PC-3 (cell line): Measurements from ENCODE around the gene LAMB4. TPM values are rescaled to one million over a fixed set of nuclear protein-coding genes. Genes with fewer than 3 reads are reported as not detected.

Experiments used
- ATAC-seq: fragments of 200-7000 bp; cut with Tn5 transposase; 2 replicates; pipeline ENCODE4 v1.9.1; 2020; ENCODE audit warnings: mild to moderate bottlenecking, moderate library complexity
- BruUV-seq: library from RNA; stranded (reverse); fragments of 400-500 nt; replicated peaks from 2 replicates; lab custom pipeline; 2021; lab: Mats Ljungman, UMichigan
- CTCF ChIA-PET: fragments of 300-600 bp; sonication (Branson Sonifier 250); formaldehyde crosslinking; loops from one replicate; lab custom pipeline; 2022; ENCODE audit warnings: antibody characterized with exemption; lab: Charles Lee
- POLR2A ChIA-PET: fragments of 300-600 bp; sonication (Branson Sonifier 250); formaldehyde crosslinking; loops from one replicate; lab custom pipeline; 2022; ENCODE audit warnings: antibody characterized with exemption; ENCODE audit not compliant: unreplicated experiment; lab: Charles Lee
- DNase-seq: peaks from one replicate; pipeline ENCODE4 v3.0.0-alpha.2; 2015
- H2AFZ ChIP-seq: fragments of 300-600 bp; sonication (generic); 2 replicates; pipeline ENCODE4 v1.6.0; 2016; ENCODE audit warnings: antibody characterized with exemption, low read length
- H3F3A ChIP-seq: fragments of 300-600 bp; sonication (generic); one replicate; pipeline ENCODE4 v1.6.0; 2017; ENCODE audit warnings: antibody characterized with exemption, low read length, control low read depth, mild to moderate bottlenecking; ENCODE audit not compliant: unreplicated experiment
- H3K27ac ChIP-seq: fragments of 300-600 bp; sonication (generic); 2 replicates; pipeline ENCODE4 v1.5.1; 2016; ENCODE audit warnings: mild to moderate bottlenecking, low read length
- H3K27me3 ChIP-seq: fragments of 300-600 bp; sonication (generic); 2 replicates; pipeline ENCODE4 v1.6.1; 2016; ENCODE audit warnings: low read length, mixed read lengths
- H3K36me3 ChIP-seq: fragments of 300-600 bp; sonication (generic); 2 replicates; pipeline ENCODE4 v1.6.1; 2016; ENCODE audit warnings: low read depth, mixed run types, low read length, mixed read lengths
- H3K4me1 ChIP-seq: fragments of 300-600 bp; sonication (generic); 2 replicates; pipeline ENCODE4 v1.5.1; 2016; ENCODE audit warnings: low read length; ENCODE audit not compliant: insufficient read depth
- H3K4me2 ChIP-seq: fragments of 300-600 bp; sonication (generic); 2 replicates; pipeline ENCODE4 v1.6.0; 2016; ENCODE audit warnings: low read length
- H3K4me3 ChIP-seq: fragments of 300-600 bp; sonication (generic); 2 replicates; pipeline ENCODE4 v1.5.1; 2016; ENCODE audit warnings: mild to moderate bottlenecking, low read length, mixed read lengths
- H3K79me2 ChIP-seq: fragments of 300-600 bp; sonication (generic); 2 replicates; pipeline ENCODE4 v1.6.1; 2017; ENCODE audit warnings: low read length, mixed read lengths
- H3K9ac ChIP-seq: fragments of 300-600 bp; sonication (generic); 2 replicates; pipeline ENCODE4 v1.6.0; 2016; ENCODE audit warnings: mild to moderate bottlenecking, low read length
- H3K9me2 ChIP-seq: fragments of 300-600 bp; sonication (generic); replicated peaks from 2 replicates; pipeline ENCODE4 v1.6.1; 2016; ENCODE audit warnings: mixed run types, low read length, mixed read lengths
- H3K9me3 ChIP-seq: fragments of 300-600 bp; sonication (generic); 2 replicates; pipeline ENCODE4 v1.6.1; 2016; ENCODE audit warnings: low read length, mixed read lengths
- H4K20me1 ChIP-seq: fragments of 300-600 bp; sonication (generic); 2 replicates; pipeline ENCODE4 v1.6.1; 2016; ENCODE audit warnings: low read length, mixed read lengths
- EZH2 ChIP-seq: fragments of 300-600 bp; sonication (generic); IDR thresholded peaks from one replicate; pipeline ENCODE4 v1.6.1; 2017; ENCODE audit warnings: antibody characterized with exemption, mild to moderate bottlenecking, low read length; ENCODE audit not compliant: unreplicated experiment
- EZH2phosphoT487 ChIP-seq: fragments of 300-600 bp; sonication (generic); IDR thresholded peaks from 2 replicates; pipeline ENCODE4 v1.6.1; 2018; ENCODE audit warnings: mild to moderate bottlenecking, antibody characterized with exemption, low read length, borderline replicate concordance
- intact Hi-C: fragments of 100-400 bp; cut with micrococcal nuclease; formaldehyde crosslinking; loops from 2 replicates; pipeline ENCODE4 v1.9.0; 2023
- total RNA-seq: library from RNA; depleted of rRNA; stranded (reverse); fragments of >200 nt; gene quantifications from 2 replicates; pipeline ENCODE4 v1.2.3, GENCODE V29; 2014
- TF ChIP-seq, protein P1 (sequence below): fragments of 300-600 bp; sonication (generic); conservative IDR thresholded peaks from 2 replicates; pipeline ENCODE4 v1.5.1; 2017; ENCODE audit warnings: antibody characterized with exemption, low read depth, mild to moderate bottlenecking, low read length

Gene LAMB4
- total RNA-seq, 1 experiment from 2014 or later = 0.04 TPM

DNA sequence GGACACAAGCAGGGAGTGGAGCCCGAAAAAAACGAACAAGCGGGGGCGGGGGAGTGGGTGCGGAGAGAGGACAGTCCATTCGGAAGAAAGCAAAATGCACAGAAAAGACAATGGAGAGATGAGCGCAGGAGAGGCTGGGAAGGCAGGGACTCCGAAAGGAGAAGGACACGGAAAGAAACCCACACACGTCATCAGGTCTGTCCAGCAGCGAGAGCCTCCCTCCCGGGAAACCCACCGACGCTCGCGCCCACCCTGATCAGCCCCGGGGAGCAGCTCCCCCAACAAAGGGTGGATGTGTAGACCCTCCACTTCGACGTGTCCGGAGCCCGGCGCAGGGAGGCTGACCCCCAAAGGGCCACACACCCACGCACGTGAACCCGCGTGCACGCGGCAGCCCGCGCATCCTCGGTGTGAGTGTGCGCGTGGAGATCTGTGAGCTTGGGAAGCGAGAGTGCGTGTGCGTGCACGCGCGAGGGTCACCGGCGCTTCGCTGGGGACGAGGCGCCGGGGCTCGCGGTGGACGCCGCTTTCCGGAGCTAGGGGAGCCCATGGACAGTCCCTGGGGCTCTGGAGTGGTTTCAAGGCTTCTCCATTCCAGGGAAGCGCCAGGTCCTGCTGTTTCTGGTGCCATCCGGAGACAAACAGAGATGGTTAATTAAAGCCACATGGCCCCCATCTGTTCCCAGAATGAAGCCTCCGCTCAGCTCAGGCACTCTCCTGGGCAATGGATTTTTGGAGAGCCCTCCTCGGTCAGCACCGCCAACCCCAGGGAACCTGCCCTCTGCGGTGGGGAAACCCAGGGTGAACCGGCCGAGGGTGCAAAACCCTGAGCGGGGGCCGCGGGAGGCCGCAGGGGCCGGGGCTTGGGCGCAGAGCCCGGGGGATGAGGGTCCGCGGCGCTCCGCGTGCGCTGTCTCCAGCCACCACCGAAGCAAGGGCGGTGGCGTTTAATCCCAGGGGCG is 128.1 kb downstream of the LAMB4 start:
- no peaks in the 10 kb centered on the region for H4K20me1 ChIP-seq
- H3K27me3 ChIP-seq = no peaks in the 10 kb centered on the region
- peak overlapping the region; percentile 96 for H3K9ac ChIP-seq
- peaks cover 54% of the 10 kb centered on the region for H3K79me2 ChIP-seq
- no peaks in the 10 kb centered on the region for H3K9me2 ChIP-seq
- intact Hi-C loops = loop anchor here (1.0 to 10.0 kb wide), 3 partner anchors 35 to 257 kb away; partner anchors contain the start of genes CBLL1 and DLD
- no peaks in the 10 kb centered on the region for H3K9me3 ChIP-seq
- ChIA-PET CTCF (interaction anchor here (0.6 to 0.7 kb wide), 2 partner anchors 8 to 13 kb away, joined by 3 read pairs; no protein-coding TSS in a partner anchor), POLR2A (no interaction called here)
- DNase-seq = no peak
- H3K4me2 ChIP-seq = peak overlapping the region; percentile 99
- H3F3A ChIP-seq = no peaks in the 10 kb centered on the region
- peaks cover 62% of the 10 kb centered on the region for H3K4me1 ChIP-seq
- peaks cover 10% of the 10 kb centered on the region; the same call in 1 of the 2 replicates for H3K36me3 ChIP-seq
- peak; percentile 11 for ATAC-seq
- no TSS peak for BruUV-seq
- H2AFZ ChIP-seq = peak overlapping the region; percentile 90
- peak overlapping the region; percentile 71 for H3K27ac ChIP-seq
- TF ChIP-seq EZH2phosphoT487 = no peak
- TF ChIP-seq, protein P1, sequence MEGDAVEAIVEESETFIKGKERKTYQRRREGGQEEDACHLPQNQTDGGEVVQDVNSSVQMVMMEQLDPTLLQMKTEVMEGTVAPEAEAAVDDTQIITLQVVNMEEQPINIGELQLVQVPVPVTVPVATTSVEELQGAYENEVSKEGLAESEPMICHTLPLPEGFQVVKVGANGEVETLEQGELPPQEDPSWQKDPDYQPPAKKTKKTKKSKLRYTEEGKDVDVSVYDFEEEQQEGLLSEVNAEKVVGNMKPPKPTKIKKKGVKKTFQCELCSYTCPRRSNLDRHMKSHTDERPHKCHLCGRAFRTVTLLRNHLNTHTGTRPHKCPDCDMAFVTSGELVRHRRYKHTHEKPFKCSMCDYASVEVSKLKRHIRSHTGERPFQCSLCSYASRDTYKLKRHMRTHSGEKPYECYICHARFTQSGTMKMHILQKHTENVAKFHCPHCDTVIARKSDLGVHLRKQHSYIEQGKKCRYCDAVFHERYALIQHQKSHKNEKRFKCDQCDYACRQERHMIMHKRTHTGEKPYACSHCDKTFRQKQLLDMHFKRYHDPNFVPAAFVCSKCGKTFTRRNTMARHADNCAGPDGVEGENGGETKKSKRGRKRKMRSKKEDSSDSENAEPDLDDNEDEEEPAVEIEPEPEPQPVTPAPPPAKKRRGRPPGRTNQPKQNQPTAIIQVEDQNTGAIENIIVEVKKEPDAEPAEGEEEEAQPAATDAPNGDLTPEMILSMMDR = no peak
- TF ChIP-seq EZH2 = no peak
- peak overlapping the region; percentile 87 for H3K4me3 ChIP-seq

DNA sequence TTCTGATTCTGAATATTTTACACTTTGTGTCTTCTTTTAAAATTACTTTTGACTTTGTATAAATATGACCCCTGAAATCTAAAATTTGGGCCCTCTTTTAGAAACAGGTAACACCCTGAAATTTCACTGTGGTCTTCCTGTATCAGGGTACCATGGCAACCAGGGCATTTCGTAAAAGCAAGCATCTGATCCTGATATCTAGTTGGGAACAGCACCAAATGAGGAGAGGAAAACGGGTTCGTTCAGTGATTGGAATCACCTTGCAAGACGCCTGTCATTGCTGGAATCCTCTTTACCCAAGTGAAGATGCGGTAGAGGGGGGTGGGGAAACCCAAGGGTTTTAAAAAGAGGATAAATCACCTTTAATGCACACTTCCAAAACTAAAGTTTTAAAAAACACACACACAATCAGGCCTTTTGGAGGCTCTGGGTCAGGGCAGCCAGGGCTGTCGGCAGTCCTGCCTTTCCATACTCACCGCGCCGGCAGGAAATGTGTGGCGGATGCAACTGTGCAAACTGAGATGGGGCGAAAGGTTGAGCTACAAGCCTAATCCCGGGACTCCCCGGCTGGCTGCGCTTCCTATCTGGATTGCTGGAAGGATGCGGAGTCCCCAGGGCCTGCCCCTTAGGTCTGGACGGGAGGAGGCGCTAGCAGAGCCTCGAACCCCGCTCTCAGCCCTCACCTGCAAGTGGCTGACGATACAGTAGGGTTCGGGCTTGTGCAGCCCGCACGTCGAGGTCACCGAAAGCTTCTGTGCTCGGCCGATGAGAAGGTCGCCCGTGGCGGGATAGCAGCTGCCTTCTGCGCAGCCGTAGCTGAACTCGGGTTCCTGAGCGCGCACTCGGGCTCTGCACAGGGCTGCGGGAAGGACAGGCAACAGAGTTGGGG is 129.0 kb downstream of the LAMB4 start:
- no peaks in the 10 kb centered on the region for H4K20me1 ChIP-seq
- peak overlapping the region; percentile 87 for H3K4me3 ChIP-seq
- peak overlapping the region; percentile 99 for H3K4me2 ChIP-seq
- intact Hi-C loops = loop anchor here (5.0 to 10.0 kb wide), 2 partner anchors 109 to 256 kb away; partner anchors contain the start of genes CBLL1 and DLD
- ATAC-seq (peak; percentile 18), DNase-seq (peak; percentile 54)
- peaks cover 54% of the 10 kb centered on the region for H3K79me2 ChIP-seq
- BruUV-seq = no TSS peak
- no peaks in the 10 kb centered on the region for H3K9me2 ChIP-seq
- no peaks in the 10 kb centered on the region for H3K27me3 ChIP-seq
- H3K27ac ChIP-seq = peak overlapping the region; percentile 71
- H3K9ac ChIP-seq = peak overlapping the region; percentile 96
- H3F3A ChIP-seq = peaks cover 6% of the 10 kb centered on the region
- no peaks in the 10 kb centered on the region for H3K9me3 ChIP-seq
- ChIA-PET CTCF (interaction anchor here (0.6 kb wide), 2 partner anchors 9 to 89 kb away, joined by 3 read pairs; no protein-coding TSS in a partner anchor), POLR2A (no interaction called here)
- peak overlapping the region; percentile 90 for H2AFZ ChIP-seq
- TF ChIP-seq, protein P1 = peak; percentile 39
- no peak for TF ChIP-seq EZH2phosphoT487
- peaks cover 71% of the 10 kb centered on the region for H3K4me1 ChIP-seq
- H3K36me3 ChIP-seq = peaks cover 10% of the 10 kb centered on the region; the same call in 1 of the 2 replicates
